Cardiac septum (tissue), 1 donor: ENCODE data around the gene CBLC. TPM values are rescaled to one million over a fixed set of nuclear protein-coding genes. Genes with fewer than 3 reads are reported as not detected.

Experiments
- DNase-seq: peaks from one replicate; pipeline ENCODE4 v3.0.0-alpha.2; 2020; ENCODE audit warnings: low spot score
- intact Hi-C: fragments of 100-400 bp; cut with DNase I; formaldehyde crosslinking; loops from one replicate; pipeline ENCODE4 v1.14.0; 2022
- total RNA-seq: library from RNA; stranded (reverse); fragmentation: NEBNext Ultra II Directional; extraction: Animal tissue kit (Norgen Biotek cat#: 25700); gene quantifications from one replicate; pipeline ENCODE4 v1.2.1, GENCODE V29; 2021
- donor health status: DM: no; HTN: no; CAD: no.

The CBLC gene
- total RNA-seq, 1 donor from 2014 or later = not detected

DNA sequence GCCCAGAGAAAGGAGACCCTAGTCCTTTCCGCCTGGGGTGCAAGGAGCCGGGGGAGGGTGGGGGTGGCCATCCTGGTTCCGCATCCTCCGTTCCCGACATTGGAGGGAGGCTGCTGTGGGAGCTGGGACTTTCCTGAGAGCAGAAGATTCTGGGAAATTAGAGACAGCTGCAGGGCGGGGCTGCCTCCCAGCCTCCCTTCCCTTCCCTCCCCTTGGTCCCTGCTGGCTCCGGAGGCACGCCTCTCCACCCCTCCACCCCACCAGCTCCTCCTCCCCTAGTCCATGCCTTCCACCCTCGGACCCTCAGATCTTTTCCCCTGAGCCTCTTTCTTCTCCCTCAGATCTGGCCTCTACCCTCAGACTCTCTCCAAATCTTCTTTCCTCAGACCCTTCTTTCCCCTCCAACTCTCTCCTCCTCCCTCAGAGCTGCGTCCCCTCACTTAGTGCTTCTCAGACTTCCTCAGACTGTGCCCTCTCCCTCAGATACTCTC lies 32.3 kb upstream of the CBLC start:
- intact Hi-C loops = no loop called here
- peak; percentile 85 for DNase-seq

GRCh38 chr19:44745887-44746600 lies 31.6 kb upstream of the CBLC start:
- intact Hi-C loops = no loop called here
- DNase-seq = no peak

DNA sequence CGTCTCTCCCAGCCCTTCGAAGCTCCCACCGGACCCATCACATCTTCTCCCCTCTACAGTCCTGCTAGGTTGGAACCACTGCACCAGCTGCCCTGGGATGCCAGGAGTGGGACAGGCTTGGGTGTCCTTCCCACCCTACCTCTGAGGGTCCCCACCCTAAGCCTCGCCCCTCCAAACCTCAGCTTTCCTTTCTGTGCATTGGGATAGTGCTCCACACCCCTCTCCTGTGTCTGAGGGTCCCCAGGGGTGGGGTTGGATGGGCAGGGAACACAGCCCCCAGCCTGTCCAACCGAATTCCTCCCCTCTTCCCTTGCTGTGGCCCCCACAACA lies 31.1 kb upstream of the CBLC start:
- intact Hi-C loops = no loop called here
- no peak for DNase-seq

DNA sequence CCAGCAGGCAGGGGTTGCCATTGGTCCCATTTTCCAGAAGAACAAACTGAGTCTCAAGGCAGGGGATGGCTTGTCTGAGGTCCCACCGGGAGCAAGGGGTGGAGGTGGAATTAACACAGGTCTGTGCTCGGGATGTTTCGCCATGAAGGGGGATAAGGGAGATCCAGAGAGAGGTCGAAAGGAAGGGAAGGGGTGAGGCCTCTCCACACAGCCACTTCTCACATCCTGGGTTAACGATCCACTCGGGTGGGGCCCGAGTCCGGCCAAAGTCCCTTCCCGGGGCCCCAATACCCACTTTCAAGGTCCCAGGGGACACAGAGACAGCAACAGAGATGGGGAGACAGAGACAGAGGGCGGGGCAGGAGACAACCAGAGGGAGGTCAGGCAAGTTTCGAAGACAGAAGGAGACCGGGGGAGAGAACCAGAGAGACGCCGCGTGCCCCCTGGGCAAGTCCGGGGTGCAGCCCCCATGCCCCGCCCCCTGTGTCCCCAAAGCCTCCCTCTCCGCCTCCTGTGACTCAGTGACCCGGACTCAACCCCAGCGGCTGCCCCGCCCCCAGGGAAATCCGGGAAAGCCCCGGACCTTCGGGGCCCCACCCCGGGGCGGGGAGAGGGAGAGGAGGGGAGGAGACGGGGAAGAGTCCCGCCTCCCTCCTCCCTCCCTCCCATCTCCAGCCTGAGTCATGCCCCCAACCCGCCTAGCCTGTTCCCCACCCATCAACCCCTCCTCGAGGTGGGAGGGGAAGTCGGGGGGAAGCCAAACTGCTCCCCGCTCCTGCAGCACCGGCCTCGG lies 30.5 kb upstream of the CBLC start:
- intact Hi-C loops = no loop called here
- peak; percentile 99 for DNase-seq

DNA sequence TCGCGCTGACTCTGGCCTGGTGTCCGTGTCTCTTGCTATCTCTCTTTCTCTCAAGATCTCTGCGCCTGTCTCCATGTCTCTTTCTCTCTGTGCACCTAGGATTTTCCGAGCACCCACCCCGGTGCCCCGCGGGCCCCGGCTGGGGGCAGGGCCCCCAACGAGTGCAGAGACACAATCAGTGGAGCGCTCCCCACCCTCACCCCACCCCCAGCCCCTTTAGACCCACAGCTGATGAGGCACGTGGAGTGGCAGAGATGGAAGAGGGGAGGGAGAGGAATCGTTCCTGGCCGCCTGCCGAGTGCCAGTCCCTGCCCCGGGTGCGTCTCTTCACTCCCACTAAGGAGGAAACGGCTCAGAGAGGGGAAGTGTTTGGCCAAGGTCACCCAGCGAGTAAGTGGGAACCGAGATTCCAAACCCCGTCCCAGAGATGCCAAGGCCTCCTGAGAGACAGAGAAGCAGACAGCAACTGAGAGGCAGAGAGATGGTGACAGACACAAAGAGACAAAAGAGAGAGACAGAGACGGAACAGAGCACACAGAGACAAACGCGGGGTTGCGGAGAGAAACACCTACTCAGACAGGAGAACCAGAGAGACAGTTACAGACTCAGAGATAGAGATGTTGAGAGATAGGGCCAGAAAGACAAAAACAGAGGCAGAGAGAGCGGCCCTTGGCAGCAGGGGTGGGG lies 29.8 kb upstream of the CBLC start:
- intact Hi-C loops = no loop called here
- peak; percentile 89 for DNase-seq

DNA sequence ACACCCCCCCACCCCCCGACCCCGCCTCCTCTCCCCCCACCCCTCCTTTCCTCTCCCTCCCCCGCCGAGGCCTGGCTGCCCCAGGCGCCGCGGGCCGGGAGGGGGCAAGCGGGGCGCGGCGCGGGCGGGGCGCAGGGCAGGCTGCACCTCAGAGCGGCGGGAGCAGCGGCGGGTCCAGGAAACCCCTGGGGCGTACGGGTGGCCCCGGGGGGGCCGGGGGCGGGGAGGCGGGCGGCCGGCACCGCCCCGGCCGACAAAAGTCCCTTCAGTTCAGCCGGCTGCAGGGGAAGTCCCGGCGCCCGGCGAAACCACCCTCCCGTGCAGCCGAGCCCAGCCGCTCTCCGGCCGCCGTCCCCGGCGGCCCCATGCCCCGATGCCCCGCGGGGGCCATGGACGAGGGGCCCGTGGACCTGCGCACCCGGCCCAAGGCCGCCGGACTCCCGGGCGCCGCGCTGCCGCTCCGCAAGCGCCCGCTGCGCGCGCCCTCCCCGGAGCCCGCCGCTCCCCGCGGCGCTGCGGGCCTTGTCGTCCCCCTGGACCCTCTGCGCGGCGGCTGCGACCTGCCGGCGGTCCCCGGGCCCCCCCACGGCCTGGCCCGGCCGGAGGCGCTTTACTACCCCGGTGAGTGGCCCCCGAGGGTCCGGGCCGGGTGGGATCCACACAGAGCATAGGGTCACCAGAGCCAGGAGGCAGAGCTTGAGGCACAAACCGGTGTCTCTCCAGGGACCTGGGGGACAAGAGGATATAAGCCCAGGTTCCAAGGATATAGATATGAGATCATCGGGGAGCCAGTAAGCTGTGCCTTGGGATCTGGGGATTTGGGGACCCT lies 29.1 kb upstream of the CBLC start, which contains the start of gene BCL3:
BCL3 (plus strand) TSS at position 283 of the 829 bp plus-strand sequence; CDS start at position 366, 83 bp downstream.
- DNase-seq = peak; percentile 94
- intact Hi-C loops = no loop called here

- intact Hi-C loops = no loop called here
- no peak for DNase-seq
Measured at GRCh38 chr19:44749292-44749691, 28.4 kb upstream of the CBLC start.

- intact Hi-C loops = no loop called here
- no peak for DNase-seq
Measured at GRCh38 chr19:44749994-44750393, 27.7 kb upstream of the CBLC start.

GRCh38 chr19:44752123-44752815 lies 25.4 kb upstream of the CBLC start:
- intact Hi-C loops = no loop called here
- no peak for DNase-seq

DNA sequence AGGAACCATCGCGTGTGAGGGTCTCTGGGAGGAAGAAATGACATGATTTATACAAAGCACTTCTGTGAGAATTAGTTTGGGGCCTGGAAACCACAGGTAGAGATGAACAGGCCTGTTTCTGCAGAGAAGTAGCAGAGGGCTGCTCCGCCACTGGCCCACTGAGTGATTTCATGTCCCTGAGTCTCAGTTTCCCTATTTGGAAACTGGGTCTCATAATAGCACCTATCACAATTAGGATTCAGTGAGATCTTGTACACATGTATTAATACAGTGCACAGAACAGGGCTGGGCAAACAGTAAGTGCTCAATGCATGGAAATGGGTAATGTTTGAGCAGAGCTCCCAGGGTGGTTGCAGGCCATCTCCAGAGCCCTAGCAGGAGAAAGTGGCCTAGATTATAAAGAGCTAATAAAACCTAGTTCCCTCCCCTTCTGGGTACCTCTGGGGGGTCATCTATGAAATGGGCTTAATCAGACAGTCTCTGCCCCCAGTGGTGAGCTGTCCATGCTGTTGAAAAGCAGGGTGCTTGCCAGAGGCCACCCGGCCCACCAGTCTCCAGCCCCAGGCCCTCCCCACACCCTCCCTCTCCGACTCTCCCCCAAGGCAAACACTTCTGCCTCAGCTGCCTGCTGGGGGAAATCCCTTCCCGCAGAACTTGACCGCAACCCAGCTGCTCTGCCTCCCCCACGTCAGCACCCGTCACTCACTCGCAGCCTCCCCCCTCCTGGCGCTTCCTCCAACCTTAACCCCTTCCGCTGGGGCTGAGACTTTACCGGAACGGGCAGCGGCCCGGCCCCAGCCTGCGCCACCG lies 24.7 kb upstream of the CBLC start:
- peak; percentile 99 for DNase-seq
- intact Hi-C loops = no loop called here

- intact Hi-C loops = no loop called here
- no peak for DNase-seq
Measured at GRCh38 chr19:44753626-44753931, 24.1 kb upstream of the CBLC start.

- DNase-seq = peak; percentile 98
- intact Hi-C loops = loop anchor here (1.0 kb wide), 1 partner anchor 12 kb away; no protein-coding TSS in a partner anchor
Measured at GRCh38 chr19:44753932-44754749, 23.5 kb upstream of the CBLC start.

DNA sequence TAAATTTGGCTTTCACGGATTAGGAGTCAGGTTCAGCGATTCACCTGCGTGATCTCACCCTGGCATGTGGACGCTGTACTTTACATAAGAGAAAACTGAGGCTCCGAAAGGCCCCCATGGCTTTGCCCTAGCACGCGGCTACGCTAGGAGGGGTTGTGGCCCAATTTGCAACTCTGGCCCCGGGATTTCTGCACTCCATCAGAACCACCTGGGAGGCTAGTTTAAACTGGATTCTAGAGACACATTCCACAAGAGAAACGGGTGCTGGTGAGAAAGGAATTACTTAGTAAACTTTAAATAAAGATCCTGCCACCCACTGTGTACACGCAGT lies 23.0 kb upstream of the CBLC start:
- intact Hi-C loops = loop anchor here (1.0 kb wide), 1 partner anchor 12 kb away; no protein-coding TSS in a partner anchor
- no peak for DNase-seq

- no peak for DNase-seq
- intact Hi-C loops = no loop called here
Measured at GRCh38 chr19:44755219-44755618, 22.5 kb upstream of the CBLC start.

- intact Hi-C loops = no loop called here
- no peak for DNase-seq
Measured at GRCh38 chr19:44756089-44756562, 21.6 kb upstream of the CBLC start.

- intact Hi-C loops = no loop called here
- no peak for DNase-seq
Measured at GRCh38 chr19:44757057-44757734, 20.5 kb upstream of the CBLC start.
